Measurements from ENCODE around the gene GPSM1.

GPSM1 gene

GRCh38 chr9:136341042-136341655, 13.8 kb downstream of the GPSM1 start:
- Histone ChIP-seq H3K27ac (0 out of 2 replicates have a peak overlapping the region, but pooled peaks have one; percentile 13), H4K20me1 (peaks cover 98% of the 10 kb centered on the region), H3K27me3 (no peaks in the 10 kb centered on the region), H3K4me1 (peaks cover 78% of the 10 kb centered on the region), H3K9me3 (no peaks in the 10 kb centered on the region), H3K9ac (0 out of 2 replicates have a peak overlapping the region, but pooled peaks have one; percentile 58), H3K4me2 (peak overlapping the region; percentile 85), H3K36me3 (peaks cover 89% of the 10 kb centered on the region), H3K4me3 (no peak overlapping the region)
- no peak for TF ChIP-seq Cebpa-rat (IDR thresholded peaks at IDR 0.05)

DNA sequence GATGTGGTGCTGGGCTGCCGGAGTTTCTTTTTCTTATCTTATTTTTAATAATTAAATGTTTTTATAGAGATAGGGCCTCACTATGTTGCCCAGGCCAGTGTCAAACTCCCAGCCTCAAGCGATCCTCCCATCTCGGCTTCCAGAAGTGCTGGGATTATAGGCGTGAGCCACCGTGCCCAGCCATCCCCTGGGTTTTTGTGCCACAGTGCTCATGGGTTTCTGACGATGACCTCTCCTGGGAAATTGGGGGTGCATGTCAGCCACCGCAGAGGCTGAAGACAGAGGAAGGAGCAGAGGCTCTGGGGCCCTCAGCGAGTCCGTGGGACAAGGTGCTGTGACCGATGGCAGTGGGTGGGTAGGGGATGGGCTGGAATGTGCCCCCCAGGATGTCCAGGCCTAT, 14.4 kb downstream of the GPSM1 start:
- peak overlapping the region; percentile 25; the same call in 1 of the 2 replicates for H3K4me3 ChIP-seq
- peaks cover 98% of the 10 kb centered on the region for H4K20me1 ChIP-seq
- H3K27me3 ChIP-seq: no peaks in the 10 kb centered on the region
- peak overlapping the region; percentile 58 for H3K9ac ChIP-seq
- no peaks in the 10 kb centered on the region for H3K9me3 ChIP-seq
- TF ChIP-seq Cebpa-rat (IDR thresholded peaks at IDR 0.05): no peak
- peaks cover 78% of the 10 kb centered on the region for H3K4me1 ChIP-seq
- H3K4me2 ChIP-seq: peak overlapping the region; percentile 85
- peaks cover 89% of the 10 kb centered on the region for H3K36me3 ChIP-seq
- peak overlapping the region; percentile 56 for H3K27ac ChIP-seq

DNA sequence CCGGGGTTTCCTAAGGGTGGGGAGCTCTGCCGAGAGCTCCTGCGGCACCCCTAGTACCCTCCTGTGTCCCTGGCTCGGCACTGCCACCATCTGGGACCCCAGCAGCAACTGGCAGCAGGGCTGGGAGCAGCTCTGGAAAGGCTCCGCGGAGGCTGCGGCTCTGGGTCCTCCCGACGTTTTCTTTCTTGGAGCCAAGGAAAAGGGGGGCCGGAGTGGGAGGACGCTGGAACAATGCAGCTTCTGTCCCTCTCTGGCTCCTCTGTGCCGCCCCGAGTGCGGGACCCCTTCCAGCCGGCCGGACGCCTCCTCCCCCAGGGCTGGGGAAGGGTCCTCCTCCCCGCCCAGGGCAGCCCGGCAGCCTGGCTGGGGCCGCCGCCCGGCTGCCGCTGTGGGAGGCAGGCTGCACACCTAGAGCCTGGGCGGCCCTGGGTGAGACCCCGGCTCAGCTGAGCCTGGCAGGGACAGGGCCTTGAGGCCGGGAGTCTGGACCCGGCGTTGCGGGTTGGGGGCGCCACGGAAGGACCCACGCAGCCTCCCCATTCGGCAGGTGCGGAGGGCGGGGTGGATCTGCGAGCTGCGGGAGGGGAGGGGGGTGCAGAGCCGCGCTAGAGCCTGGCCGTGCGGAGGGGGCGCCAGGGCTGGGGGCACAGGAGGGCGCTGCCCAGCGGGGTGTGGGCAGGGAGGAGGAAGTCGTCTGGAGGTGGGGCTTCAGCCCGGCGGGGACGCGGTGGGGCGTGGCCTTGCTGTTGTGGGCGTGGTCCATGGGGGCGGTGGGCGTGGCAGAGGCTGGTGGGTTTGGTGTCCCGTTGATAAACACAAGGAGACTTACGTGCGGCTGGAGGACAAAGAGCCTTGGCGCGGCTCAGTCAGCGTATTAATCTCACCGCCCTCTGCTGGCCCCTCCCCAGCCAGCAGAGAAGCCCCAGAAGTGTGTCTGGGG, 15.1 kb downstream of the GPSM1 start:
- no peak for TF ChIP-seq Cebpa-rat (IDR thresholded peaks at IDR 0.05)
- Histone ChIP-seq H3K4me1 (peaks cover 78% of the 10 kb centered on the region), H3K9me3 (no peaks in the 10 kb centered on the region), H3K4me2 (peak overlapping the region; percentile 85), H4K20me1 (peaks cover 98% of the 10 kb centered on the region), H3K4me3 (peak overlapping the region; percentile 25; the same call in 1 of the 2 replicates), H3K27ac (peak overlapping the region; percentile 56), H3K36me3 (peaks cover 87% of the 10 kb centered on the region), H3K27me3 (no peaks in the 10 kb centered on the region), H3K9ac (peak overlapping the region; percentile 58)

DNA sequence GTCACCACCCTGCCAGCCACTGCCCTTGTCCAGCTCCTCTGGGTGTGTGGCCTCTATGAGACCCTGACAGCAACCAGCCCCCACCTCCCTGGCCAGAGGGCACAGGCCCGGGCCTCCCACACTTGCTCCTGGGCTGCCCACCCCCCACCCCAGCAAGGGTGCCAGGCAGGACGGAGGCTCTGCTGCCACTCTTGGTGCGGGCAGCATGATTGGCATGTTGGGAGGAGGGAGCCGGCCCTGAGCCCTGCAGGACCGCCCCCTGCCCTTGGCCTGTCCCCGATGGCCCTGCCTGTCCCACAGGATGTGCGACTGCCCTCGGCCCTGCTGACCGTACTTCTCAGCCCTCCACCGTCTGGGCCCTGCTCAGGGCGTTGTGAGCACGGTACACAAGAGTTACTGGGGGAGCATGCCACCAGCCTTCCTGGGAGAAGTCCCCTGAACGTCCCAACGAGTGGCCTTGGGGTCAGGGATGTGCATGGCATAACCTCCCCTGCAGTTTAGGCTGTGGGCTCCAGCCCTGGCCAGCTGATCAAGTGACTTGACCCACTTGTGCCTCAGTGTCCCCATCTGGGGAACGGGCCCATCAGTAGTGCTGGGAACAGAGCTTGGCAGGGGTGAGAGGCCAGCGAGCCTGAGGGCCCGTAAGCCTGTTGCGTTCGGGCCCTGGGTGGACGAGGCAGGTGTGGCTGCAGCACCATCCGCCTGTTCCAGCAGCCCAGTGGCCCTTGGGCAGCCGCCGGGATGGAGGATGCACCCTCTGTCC, 16.0 kb downstream of the GPSM1 start:
- Histone ChIP-seq H3K27ac (peak overlapping the region; percentile 51; the same call in 1 of the 2 replicates), H3K4me2 (peak overlapping the region; percentile 85)

GRCh38 chr9:136343884-136344269, 16.5 kb downstream of the GPSM1 start:
- Histone ChIP-seq H3K4me3 (no peak overlapping the region), H3K4me2 (0 out of 2 replicates have a peak overlapping the region, but pooled peaks have one; percentile 85), H3K9ac (no peak overlapping the region), H4K20me1 (peaks cover 98% of the 10 kb centered on the region), H3K9me3 (no peaks in the 10 kb centered on the region), H3K4me1 (peaks cover 78% of the 10 kb centered on the region), H3K27me3 (no peaks in the 10 kb centered on the region), H3K36me3 (peaks cover 87% of the 10 kb centered on the region), H3K27ac (no peak overlapping the region)
- no peak for TF ChIP-seq Cebpa-rat (IDR thresholded peaks at IDR 0.05)

More for the DNA sequence above, 16.0 kb downstream of the GPSM1 start:
- peaks cover 78% of the 10 kb centered on the region for H3K4me1 ChIP-seq
- no peaks in the 10 kb centered on the region for H3K27me3 ChIP-seq
- TF ChIP-seq Cebpa-rat (IDR thresholded peaks at IDR 0.05): no peak
- H3K9ac ChIP-seq: no peak overlapping the region
- peaks cover 98% of the 10 kb centered on the region for H4K20me1 ChIP-seq
- H3K9me3 ChIP-seq: no peaks in the 10 kb centered on the region
- H3K4me3 ChIP-seq: no peak overlapping the region
- peaks cover 87% of the 10 kb centered on the region for H3K36me3 ChIP-seq

- peaks cover 98% of the 10 kb centered on the region for H4K20me1 ChIP-seq
- no peak overlapping the region for H3K4me3 ChIP-seq
- no peak for TF ChIP-seq Cebpa-rat (IDR thresholded peaks at IDR 0.05)
- H3K9ac ChIP-seq: 0 out of 2 replicates have a peak overlapping the region, but pooled peaks have one; percentile 7
- peaks cover 89% of the 10 kb centered on the region for H3K36me3 ChIP-seq
- peaks cover 78% of the 10 kb centered on the region for H3K4me1 ChIP-seq
- H3K27me3 ChIP-seq: no peaks in the 10 kb centered on the region
- H3K27ac ChIP-seq: no peak overlapping the region
- no peaks in the 10 kb centered on the region for H3K9me3 ChIP-seq
- no peak overlapping the region for H3K4me2 ChIP-seq
Measured at GRCh38 chr9:136344544-136345280, 17.4 kb downstream of the GPSM1 start.

DNA sequence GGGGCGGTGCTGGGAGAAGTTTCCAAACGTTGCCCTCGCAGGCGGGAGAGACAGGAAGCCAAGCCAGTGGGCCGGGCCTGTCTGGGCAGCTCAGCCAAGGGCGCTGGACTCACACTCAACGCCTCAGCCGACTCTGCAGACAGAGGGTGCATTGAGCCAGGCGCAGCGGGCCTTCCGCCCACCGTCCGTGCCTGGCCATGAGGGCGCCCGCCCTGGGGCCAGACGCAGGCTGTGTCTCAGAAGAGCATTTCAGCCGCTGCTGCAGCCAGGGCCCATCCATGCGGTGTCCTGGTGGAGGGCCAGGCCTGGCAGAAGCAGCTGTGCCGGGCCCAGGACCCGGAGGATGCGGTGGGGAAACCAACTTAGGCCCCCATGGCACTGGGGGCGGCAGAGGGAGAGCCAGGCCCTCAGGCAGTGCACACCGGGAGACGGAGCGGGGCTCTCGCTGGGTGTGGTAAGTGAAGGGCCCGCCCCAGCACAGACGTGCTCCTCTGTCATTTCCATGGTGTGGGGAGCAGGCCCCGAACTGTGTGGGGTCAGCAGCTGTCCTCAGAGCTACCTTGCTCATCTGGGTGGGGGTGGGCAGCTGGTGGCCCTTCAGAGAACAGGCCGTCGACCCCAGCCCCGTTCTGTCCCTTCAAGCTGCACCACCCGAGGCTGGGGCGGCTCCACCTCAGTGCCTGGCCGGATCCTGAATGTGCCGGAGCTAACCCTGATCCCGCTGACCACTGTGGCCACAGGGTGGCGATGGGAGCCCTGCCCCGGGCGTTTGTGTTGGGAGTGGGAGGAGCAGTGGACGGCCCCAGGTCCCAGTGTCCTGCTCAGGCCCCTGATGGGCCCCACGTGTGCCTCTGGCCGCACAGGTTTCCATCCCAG, 18.2 kb downstream of the GPSM1 start:
- H3K4me2 ChIP-seq: no peak overlapping the region
- TF ChIP-seq Cebpa-rat (IDR thresholded peaks at IDR 0.05): no peak
- peaks cover 78% of the 10 kb centered on the region for H3K4me1 ChIP-seq
- H3K27ac ChIP-seq: 0 out of 2 replicates have a peak overlapping the region, but pooled peaks have one; percentile 30
- no peaks in the 10 kb centered on the region for H3K9me3 ChIP-seq
- no peak overlapping the region for H3K9ac ChIP-seq
- H3K27me3 ChIP-seq: no peaks in the 10 kb centered on the region
- peaks cover 98% of the 10 kb centered on the region for H4K20me1 ChIP-seq
- no peak overlapping the region for H3K4me3 ChIP-seq
- peaks cover 89% of the 10 kb centered on the region for H3K36me3 ChIP-seq

DNA sequence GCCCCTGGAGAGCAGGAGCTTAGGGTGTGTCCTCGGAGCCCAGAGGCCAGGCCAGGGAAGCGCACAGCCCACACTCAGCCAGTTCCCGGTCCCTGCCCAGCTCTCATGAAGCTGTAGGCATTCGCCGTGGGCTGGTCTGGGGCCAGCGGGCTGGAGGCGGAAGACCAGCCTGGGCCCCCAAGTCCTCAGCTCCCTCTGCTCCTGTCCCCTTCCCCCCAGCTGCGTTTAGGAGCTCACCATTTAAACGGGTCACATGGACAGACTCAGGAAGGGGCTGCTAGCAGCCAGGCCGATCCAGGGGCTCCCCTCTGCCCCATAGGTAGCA, 18.8 kb downstream of the GPSM1 start:
- Histone ChIP-seq H3K4me2 (no peak overlapping the region), H3K9ac (no peak overlapping the region), H3K4me1 (peaks cover 78% of the 10 kb centered on the region), H3K36me3 (peaks cover 89% of the 10 kb centered on the region), H3K27me3 (no peaks in the 10 kb centered on the region), H4K20me1 (peaks cover 98% of the 10 kb centered on the region), H3K9me3 (no peaks in the 10 kb centered on the region), H3K4me3 (no peak overlapping the region), H3K27ac (peak overlapping the region; percentile 30; the same call in 1 of the 2 replicates)
- TF ChIP-seq Cebpa-rat (IDR thresholded peaks at IDR 0.05): no peak

Data from BLaER1 (cell line).